H1 (cell line): ENCODE data around the gene CEP152.

ENCODE experiments used
- CHD2 ChIP-seq: IDR thresholded peaks from 2 replicates; pipeline ENCODE4 v1.6.1; 2012; ENCODE audit warnings: low read length, improper control_type of control experiment
- FOSL1 ChIP-seq: IDR thresholded peaks from 2 replicates; pipeline ENCODE4 v1.6.1; 2011; ENCODE audit warnings: mild to moderate bottlenecking, low read depth, low read length, moderate library complexity; ENCODE audit not compliant: insufficient read depth
- MAX ChIP-seq: IDR thresholded peaks from 2 replicates; pipeline ENCODE4 v1.6.1; 2012; ENCODE audit warnings: inconsistent platforms
- POLR2A ChIP-seq, 2 experiments: IDR thresholded peaks; 1 replicate in 1 of 2; 2 replicates in 1 of 2; pipeline ENCODE4 v1.6.1; 2011; ENCODE audit warnings: low read depth in 2 of 2, low read length in 2 of 2, mild to moderate bottlenecking in 2 of 2; ENCODE audit errors: control extremely low read depth in 1 of 2

DNA sequence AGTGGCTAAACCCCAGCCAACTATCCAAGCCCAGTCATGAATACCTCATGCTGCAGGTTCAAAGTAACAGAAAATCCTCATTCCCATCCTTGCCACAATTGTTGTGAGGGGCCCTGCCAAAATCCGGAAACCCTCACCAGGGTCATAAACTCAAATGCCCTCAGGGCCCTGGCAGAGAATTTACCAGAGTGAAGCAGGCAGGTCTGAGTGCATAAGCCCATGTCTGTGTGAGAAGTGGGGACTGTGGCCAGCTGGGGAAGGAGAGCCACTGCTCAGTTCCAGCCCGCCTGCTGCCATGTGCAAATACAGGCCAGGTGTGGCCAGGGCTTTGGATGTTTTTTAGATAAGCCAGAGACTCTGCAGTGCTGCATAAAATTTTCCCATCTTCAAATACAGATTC lies 7.0 kb downstream of the CEP152 start:
- no peak for TF ChIP-seq FOSL1
- no peak for TF ChIP-seq CHD2
- no peak for TF ChIP-seq MAX
- no peak for TF ChIP-seq POLR2A (IDR thresholded peaks at IDR 0.05; ENCODE audit: control extremely low read depth in 1 of 2, low read depth in 2 of 2, low read length in 2 of 2)
